GM04503 (cell line): ENCODE measurements around the gene RBL1.
"Not testable (repeated sequence)": the region's sequence is repeated elsewhere in the genome, so short reads cannot be mapped to it uniquely, and the experiment has no call there.

ENCODE experiments used
- DNase-seq: peaks from one replicate; pipeline ENCODE4 v3.0.0-alpha.2; 2012; ENCODE audit warnings: low read depth

The RBL1 gene

DNA sequence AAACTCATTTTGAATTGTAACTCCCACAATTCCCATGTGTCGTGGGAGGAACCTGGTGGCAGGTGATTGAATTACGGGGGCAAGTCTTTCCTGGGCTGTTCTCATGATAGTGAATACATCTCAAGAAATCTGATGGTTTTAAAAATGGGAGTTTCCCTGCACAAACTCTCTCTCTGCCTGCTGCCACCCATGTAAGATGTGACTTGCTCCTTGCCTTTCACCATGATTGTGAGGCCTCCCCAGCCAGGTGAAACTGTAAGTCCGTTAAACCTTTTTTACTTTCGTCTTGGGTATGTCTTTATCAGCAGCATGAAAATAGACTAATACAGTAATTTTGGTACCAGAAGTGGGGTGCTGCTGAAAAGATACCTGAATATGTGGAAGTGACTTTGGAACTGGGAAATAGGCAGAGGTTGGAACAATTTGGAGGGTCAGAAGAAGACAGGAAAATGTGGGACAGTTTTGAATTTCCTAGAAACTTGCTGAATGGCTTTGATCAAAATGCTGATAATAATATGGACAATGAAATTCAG, 102.9 kb downstream of the RBL1 start:
- DNase-seq = no peak

DNA sequence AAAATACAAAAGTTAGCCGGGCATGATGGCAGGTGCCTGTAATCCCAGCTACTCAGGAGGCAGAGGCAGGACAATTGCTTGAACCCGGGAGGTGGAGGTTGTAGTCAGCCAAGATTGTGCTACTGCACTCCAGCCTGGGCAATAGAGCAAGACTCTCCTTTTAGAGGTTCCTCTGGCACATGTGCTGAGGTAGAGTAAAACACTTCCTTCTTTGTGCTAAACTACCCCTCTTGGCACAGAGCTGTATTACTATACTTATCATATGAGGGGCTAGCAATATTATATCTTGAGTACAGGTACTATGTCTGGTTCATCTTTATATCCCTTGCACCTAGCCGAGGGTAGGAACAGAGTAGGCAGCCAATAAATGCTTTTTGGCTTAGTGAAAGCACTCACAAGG, 104.1 kb downstream of the RBL1 start:
- DNase-seq = no peak

DNA sequence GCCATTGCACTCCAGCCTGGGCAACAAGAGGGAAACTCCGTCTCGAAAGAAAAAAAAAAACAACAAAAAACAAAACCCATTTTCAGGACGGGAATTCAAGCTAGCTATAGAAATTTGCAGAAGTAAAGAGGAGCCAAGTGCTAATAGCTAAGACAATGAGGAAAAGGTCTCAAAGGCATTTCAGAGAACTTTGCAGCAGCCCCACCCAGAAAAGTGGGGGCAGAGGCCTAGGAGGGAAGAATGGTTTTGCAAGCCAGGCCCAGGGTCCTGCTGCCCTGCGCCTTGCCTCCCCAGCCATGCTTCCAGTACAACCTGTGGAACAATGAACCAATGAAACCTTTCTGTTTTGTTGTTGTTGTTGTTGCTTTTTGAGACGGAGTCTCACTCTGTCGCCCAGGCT, 106.0 kb downstream of the RBL1 start:
- DNase-seq = no peak

DNA sequence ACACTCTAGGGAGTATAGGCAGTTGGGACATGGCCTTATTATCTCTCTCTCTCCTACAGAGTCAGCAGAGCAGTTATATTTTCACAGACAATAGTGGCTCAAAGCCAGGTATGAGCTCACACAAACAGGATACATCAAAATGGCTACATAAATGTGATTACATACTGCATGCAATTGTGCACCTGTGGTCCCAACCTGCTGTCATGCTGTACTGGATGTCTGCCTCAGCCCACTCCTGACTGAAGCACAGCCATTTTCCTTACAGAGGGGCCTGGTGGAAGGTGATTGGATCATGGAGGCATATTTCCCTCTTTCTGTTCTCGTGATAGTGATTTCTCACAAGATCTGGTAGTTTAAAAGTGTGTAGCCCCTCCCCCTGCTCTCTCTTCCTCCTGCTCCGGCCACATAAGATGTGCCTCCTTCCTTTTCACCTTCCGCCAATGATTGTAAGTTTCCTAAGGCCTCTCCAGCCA, 107.3 kb downstream of the RBL1 start:
- DNase-seq = peak; percentile 0

DNA sequence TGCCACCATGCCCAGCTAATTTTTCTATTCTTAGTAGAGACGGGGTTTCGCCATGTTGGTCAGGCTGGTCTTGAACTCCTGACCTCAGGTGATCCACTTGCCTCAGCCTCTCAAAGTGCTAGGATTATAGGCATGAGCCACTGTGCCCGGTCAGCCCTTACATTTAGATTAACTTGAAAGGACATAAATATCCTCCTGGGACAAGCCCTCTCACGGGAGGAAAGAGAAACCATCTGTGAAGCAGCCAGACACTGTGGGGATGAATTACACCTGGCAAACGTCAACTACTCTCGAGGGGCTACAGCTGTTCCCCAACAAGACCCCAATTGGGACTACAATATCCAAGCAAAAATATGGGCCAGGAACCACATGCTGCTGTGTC, 111.5 kb downstream of the RBL1 start:
- no peak for DNase-seq

DNA sequence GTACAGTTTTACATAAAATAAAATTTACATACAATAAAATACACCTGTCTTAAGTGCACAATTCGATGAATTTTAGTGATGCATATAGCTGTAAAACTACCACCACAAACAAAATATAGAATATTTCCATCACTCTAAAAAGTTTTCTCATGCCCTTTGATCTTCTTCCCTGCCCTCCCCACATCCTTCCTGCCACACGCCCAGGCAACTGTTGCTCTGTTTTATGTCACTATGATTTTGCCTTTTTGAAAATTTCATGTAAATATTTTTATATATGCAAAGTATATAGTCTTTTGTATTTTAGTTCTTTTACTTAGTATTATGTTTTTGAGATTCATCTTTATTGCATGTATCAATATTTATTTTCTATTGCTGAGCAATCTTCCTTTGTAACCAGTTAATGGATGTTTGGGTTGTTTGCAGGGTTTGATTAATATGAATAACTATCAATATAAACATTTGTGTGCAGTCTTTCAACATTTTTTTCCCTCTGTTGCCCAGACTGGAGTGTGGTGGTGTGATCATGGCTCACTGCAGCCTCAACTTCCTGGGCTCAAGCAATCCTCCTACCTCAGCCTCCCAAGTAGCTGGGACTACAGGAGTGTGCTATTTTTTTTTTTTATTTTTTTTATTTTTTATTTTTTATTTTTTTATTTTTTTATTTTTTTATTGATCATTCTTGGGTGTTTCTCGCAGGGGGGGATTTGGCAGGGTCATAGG, 120.5 kb downstream of the RBL1 start:
- DNase-seq = no peak

DNA sequence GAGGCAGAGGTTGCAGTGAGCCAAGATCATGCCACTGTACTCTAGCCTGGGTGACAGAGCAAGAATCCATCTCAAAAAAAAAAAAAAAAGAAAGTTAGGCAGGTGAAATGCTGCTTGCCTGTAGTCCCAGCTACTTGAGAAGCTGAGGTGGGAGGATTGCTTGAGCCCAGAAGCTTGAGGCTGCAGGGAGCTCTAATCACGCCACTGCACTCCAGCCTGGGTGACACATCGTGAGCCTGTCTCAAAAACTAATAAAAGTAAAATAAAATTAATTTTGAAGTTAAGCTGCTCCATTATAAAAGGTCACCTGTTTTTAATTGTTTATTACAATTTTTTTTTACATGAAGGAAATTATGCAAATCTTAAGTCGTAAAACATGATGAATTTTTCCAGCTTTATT, 121.1 kb downstream of the RBL1 start:
- no peak for DNase-seq

DNA sequence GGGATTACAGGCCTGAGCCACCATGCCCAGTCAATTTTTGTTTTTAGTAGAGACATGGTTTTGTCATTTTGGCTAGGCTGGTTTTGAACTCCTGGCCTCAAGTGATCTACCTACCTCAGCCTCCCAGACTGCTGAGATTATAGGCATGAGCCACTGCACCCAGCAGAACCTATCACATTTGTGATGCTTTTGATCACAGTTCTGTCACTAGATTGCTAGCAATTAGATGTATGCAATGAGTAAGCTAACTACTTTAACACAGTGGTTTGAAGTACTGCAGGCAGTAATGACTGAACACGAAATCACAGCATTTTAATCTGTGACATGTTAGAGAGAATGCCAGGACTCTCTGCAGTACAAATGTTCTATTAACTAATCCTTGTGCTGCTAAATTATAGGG, 124.7 kb downstream of the RBL1 start:
- DNase-seq = no peak

DNA sequence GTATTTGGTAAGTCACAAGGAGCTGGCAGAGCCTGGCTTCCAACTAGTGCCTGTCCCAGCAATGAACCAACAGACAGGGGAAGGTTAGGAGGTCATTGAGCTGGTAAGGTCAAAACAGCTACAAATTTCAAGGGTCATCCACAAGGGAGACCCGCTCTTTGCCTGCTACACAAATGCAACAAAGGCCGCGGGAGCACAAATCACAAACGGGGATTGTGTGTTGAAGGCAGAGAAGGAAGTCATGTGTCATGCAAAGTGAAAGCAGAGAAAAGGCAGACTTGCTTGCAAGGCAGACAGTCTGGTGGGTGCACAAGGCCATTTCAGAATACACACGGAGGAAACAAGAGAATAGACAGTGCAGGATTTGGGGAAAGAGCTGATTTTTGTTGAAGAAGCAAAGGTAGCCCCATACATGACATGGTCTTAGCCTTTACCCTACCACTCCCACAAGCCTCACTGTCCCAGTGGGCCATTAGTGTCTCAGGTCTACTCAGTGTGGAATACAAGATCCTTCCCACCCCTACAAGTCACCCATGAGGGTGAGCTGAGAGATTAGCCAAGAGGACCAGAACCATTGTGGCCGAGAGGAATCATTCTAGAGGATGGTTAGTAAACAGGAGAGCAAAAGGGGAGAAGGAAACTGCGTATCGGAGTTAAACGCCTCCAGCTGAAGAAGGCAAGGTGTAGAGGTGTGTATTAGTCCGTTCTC, 126.2 kb downstream of the RBL1 start:
- no peak for DNase-seq

DNA sequence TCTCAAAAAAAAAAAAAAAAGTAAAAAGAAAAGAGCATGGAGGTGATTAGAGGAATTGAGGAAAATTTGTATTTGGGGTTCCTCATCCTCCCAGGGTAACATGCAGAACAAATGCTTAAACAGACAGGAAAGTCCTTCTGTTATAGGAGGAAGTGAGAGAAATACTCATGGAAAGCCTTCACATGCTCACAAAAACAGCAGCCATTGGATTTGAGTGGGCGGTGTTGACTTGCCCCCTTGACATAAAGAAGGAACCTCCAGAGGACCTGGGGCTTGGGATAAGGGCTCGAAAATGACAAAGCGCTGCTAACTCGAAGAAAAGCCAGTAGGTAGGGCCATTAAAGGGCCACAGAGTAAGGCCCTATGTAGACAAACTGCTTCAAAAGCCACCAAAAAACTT, 126.7 kb downstream of the RBL1 start:
- DNase-seq = no peak

DNA sequence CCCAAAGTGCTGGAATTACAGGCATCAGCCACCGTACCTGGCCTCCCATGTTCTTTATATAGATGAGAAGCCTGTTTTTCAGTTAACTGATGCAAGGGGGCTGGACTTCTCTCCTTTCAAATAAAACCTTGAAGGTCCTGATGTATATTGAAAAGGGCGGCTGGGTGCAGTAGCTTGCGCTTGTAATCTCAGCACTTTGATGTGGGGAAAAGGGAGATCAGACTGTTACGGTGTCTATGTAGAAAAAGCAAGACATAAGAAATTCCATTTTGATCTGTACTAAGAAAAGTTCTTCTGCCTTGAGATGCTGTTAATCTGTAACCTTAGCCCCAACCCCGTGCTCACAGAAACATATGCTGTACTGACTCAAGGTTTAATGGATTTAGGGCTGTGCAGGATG, 128.2 kb downstream of the RBL1 start:
- no peak for DNase-seq

DNA sequence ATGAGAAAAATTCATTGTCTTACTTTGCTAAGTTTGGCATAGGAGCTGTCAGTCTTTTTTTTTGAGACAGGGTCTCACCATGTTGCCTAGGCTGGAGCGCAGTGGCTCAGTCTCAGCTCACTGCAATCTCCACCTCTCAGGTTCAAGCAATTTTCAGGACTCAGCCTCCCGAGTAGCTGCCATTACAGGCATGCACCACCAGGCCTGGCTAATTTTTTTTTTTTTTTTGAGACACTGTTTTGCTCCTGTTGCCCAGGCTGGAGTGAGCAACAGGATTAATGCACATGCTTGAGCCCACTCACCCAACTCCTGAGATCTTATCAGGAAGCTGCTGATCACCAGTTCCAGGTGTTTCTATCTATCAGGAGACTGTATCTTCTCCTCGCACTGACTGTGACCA, 128.8 kb downstream of the RBL1 start:
- not testable (repeated sequence) for DNase-seq

DNA sequence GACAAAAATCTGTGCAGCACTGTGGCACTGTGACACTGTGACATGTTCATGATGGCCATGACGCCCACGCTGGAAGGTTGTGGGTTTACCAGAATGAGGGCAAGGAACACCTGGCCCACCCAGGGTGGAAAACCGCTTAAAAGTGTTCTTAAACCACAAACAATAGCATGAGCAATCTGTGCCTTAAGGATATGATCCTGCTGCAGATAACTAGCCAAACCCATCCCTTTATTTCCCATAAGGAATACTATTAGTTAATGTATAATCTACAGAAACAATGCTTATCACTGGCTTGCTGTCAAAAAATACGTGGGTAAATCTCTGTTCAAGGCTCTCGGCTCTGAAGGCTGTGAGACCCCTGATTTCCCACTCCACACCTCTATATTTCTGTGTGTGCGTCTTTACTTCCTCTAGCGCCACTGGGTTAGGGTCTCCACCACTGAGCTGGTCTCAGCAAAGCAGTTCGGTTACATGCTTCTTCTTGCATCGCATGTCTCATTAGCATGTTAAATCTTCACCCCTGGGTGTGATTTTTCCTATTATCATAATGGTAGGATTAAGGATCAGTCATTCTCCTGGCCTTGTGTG, 133.3 kb downstream of the RBL1 start:
- DNase-seq = not testable (repeated sequence)

DNA sequence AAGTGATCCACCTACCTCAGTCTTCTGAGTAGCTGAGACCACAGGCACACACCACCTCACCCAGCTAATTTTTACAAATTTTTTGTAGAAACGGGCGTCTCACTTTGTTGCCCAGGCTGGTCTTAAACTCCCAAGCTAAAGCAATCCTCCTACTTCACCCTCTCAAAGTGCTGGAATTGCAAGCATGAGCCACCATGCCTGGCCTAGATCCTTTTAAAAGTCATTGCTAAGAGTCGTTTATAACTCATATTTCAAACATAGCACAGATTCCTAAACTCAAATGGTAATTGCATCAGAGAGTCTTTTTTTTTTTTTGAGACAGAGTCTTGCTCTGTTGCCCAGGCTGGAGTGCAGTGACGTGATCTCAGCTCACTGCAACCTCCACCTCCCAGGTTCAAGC, 136.6 kb downstream of the RBL1 start:
- no peak for DNase-seq

DNA sequence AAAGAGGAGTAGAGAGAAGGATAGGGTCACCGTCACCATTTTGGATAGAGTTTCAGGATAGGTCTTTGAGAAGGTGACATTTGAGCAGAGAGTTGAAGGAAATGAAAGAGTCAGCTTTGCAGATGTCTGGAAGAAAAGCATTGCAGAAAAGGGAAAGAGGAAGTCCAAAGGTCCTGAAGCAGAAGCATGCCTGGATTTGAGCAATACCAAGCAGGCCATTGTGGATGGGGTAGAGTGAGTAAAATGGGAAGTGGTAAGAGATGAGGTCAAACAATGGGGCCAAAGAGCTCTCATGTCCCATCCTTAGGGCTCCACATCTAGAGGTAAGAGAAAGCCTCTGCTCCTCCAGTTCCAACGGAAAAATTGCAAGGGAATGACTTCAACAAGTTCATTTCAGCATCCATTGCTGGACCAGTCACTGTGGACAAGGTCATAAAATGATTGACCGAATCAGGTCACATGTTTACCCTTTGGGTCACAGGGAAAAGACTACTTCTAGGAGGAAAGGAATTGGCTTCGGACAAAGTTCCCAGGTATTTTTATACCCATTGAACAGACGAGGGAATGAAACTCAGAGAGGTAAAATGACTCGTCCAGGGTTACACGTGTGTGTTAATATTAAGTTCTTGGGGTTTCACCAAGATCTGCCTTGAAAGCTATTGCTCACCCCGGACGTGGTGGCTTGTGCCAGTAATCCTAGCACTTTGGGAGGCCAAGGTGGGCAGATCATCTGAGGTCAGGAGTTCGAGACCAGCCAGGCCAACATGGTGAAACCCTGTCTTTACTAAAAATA, 137.7 kb downstream of the RBL1 start:
- DNase-seq = no peak

DNA sequence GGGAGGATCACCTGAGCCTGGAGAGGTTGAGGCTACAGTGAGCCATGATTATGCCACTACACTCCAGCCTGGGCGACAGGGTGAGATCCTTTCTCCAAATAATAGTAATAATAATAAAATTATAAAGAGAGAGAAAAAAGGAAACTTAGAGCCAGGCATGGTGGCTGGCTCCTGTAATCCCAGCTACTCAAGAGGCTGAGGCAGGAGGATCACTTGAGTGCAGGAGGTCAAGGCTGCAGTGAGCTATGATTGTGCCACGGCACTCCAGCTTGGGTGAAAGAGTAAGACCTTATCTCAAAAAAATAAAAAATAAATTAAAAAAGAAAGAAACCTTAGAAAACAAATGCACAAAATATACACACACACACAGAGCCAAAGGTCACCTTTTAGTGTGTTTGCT, 139.1 kb downstream of the RBL1 start:
- no peak for DNase-seq

DNA sequence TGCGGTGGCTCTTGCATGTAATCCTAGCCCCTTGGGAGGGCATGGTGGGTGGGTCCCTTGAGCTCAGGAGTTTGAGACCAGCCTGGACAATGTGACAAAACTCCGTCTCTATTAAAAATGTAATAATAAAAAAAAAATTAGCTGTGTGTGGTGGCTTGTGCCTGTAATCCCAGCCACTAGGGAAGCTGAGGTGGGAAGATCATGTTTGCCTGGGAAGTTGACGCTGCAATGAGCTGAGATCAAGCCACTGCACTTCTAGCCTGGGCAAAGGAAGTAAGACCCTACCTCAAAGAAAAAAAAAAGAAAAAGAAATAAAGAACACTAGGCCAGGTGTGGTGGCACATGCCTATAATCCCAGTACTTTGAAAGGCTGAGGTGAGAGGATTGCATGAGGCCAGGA, 139.8 kb downstream of the RBL1 start:
- no peak for DNase-seq

DNA sequence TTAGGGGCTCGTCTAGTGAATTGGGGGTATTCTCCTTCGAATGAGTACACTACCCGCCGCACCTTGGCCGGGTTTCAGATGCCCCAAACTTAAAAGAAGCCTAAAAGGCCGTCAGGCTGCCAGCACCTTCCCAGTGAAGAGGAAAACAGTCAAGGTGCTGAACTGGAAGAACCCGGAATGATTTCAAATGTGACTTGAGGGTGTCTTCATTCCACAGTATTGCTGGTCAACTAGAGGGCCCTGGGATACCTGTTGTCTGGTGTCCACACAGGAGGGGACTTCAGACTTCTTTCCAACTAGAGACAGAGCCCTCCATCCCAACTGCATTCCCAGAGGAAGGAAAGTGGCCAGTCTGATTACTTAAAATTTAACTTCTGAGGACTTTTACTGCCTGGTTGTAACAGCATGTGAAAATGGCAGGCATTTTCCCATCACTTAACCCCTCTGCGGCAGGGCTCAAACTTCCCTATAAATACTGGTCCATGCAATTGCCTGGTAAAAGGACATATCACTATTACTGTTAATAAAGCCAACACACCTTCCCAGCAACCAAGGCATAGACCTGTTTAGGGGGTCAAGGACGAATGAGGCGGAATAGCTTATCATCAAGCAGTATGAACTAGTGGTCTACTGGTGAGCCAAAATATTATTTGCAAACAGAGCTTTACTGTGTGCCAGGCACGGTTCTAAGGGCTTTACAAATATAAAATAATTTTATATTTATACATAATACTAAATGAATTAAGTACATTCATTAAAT, 143.6 kb downstream of the RBL1 start:
- no peak for DNase-seq

DNA sequence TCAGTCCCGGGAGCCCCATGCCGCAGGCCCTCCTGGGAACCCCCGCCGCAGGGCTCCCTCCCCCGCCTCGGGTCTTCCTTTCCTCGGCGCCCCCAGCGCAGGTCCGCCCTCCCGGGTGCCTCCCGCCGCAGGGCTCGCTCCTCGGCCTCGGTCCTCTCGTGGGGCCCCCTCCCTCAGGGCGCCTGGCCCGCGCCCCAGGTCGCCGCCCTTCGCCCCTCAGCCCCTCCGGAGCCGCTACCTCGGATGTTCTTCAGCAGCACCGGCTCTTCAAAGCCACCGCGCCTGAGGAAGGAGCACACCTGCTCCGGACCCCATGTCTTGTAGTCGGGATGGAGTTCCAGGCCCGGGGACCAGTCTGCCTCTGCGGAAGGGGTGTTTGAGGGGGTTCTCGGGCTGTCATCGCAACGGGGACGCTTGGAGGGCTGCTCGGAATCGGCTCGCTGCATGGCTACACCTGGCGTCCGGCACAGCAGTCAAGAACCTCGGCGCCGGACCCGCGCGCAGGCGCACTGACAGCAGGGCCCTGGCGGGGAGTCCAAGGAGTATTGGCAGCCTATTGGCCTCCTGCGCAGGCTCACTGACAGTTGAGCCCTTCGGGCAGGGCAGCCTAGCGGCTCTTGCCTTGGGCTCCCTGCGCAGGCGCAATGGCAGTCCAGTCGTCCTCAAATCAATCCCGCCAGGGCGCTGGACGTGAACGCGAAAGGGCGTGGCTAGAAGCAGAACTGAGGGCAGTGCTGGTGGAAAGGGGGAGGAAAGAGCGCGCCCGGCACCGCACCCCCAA, 144.4 kb downstream of the RBL1 start, which contains the start of gene SAMHD1:
Gene SAMHD1, minus strand, starts transcription at position 511 of the 781 bp plus-strand sequence. Its CDS starts 65 bp downstream, at position 446.
- peak; percentile 82 for DNase-seq

DNA sequence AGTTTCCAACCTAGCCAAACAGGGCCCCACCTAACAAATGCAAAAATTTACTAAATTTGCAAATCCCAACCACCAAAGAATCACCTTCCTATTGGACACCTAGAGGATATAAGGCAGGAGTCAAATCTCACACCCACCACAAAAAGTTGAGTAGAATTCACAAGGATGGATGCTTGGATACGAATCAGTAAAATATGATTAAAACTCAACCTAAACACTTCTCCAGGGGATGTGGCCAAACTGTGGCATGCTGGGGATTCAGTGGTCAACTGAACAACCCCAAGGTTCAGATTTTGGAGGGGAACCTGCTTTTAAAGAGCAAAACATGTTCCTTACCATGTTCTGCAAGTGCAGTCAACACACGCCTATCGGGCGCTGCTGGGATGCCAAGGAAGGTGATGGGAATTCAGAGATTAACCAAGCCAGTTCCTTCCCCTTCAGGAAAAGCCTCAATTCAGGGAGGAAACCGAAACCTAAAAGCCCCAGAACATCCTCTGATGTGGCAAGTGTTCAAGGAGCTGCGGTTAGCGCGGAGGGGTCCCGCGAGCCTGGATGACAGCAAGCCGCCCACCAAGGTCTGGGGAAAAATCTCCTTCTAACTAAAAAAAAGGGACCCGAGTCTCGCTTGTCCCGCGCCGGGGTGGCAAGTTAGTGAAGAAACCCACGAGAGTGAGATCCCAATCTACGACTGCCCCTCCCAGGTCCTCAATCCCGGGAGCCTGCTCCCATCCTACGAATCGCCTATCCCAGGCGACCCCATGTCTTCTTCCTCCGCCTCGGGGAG, 145.2 kb downstream of the RBL1 start:
- DNase-seq = no peak
